Measurements from ENCODE around the gene HDAC4.
A peak's percentile ranks its signal among the peaks of the same experiment; 100 is the strongest.

The HDAC4 gene

DNA sequence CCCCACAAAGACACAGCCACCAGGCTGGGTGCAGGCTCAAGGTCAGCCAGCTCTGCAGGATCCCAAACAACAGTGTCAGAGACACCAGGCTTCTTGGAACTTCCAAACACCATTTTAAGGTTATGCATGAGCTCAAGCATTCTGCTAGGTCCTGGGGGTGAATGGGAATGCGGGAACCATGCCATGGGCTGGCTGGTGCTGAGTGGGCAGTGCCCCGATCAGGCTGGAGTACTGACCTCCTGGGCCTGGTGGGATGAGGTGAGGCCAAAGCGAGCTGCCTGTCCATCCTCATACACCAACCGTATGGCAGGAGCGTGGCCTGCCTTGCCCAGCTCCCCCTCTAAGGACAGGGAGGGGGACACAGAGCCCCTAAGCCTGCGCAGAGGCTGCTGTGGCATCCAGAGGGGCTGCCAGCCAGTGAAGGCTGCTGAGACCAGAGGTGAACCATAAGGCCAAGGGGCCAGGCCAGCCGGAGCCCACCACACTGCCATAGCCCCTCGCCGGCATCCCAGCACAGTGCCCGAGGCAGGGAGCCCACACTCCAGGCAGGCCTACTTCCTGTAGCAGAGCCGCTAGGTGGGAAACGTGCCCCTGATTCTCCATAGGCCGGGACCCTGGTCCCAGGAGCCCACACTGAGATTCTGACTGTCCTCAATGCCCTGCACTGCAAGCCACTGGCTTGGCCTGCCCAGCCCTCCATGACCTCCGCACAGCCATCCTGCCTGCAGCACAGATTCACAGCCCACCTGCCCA lies 135.0 kb downstream of the HDAC4 start:
- DNase-seq (ENCODE audit: low spot score): no peak
- TF ChIP-seq, protein P1, sequence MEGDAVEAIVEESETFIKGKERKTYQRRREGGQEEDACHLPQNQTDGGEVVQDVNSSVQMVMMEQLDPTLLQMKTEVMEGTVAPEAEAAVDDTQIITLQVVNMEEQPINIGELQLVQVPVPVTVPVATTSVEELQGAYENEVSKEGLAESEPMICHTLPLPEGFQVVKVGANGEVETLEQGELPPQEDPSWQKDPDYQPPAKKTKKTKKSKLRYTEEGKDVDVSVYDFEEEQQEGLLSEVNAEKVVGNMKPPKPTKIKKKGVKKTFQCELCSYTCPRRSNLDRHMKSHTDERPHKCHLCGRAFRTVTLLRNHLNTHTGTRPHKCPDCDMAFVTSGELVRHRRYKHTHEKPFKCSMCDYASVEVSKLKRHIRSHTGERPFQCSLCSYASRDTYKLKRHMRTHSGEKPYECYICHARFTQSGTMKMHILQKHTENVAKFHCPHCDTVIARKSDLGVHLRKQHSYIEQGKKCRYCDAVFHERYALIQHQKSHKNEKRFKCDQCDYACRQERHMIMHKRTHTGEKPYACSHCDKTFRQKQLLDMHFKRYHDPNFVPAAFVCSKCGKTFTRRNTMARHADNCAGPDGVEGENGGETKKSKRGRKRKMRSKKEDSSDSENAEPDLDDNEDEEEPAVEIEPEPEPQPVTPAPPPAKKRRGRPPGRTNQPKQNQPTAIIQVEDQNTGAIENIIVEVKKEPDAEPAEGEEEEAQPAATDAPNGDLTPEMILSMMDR (IDR thresholded peaks at IDR 0.05; ENCODE audit: borderline replicate concordance, control extremely low read depth, extremely low read depth, insufficient read depth, missing control alignments): no peak
- in situ Hi-C loops (cut with MboI; ENCODE audit: low sequenced_read_pairs, unreplicated experiment): no loop called here

DNA sequence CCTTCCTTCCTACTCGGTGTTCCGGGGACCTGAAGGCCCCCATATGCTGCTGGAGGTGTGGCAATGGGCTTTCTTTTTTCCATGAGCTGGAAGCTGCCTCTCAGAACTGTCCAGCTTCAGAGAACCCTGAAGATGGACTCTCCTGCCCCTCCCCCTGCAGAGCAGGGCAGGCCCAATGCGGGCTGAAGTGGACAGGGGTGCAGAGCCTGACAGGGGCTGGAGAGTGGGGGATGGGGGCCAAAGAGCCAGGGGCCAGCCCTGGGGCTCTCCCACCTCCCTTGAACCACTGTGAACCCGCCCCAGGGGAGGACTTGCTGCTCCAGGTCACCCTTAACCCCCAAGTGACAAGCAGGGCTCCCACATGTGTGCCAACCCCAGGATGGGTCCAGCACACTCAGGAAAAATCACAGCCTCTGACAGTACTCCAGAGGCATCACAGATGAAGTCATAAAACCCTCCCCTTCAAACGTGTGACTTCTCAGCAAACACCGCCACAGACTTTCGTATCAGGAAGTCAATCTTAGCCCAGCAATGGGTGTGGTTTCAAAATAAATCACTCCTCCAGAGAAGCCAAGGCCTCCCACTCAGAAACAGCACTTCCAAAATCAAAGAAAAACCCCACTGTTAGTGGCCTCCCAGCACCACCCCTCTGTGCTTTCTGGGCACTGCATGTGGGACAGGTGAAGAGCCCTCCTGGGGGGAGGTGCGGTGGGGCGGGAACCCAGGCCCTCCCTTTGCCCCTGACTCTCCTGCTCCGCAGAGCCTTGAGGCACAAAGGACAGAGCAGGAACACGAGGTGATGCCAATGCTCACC lies 135.8 kb downstream of the HDAC4 start:
- TF ChIP-seq, protein P1 (IDR thresholded peaks at IDR 0.05; ENCODE audit: borderline replicate concordance, control extremely low read depth, extremely low read depth, insufficient read depth, missing control alignments): peak; percentile 21
- in situ Hi-C loops (cut with MboI; ENCODE audit: low sequenced_read_pairs, unreplicated experiment): no loop called here
- peak; percentile 83 for DNase-seq (ENCODE audit: low spot score)

DNA sequence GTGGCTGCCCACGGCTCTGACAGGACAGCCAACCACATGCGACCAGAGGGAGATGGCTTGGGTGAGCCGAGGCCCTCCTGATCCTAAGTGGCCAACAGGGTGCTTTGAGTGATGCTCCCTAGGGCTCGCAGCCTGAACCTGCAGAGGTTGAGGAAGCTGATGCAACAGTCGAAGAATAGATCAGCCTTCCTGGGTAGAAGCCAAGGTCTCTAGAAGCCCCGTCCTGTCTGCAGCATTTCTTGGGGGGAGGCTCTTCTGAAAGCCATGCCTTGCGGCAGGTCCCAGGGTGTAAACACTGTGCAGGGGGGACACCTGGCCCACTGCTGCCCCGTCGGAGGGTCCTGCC lies 136.4 kb downstream of the HDAC4 start:
- TF ChIP-seq, protein P1 (IDR thresholded peaks at IDR 0.05; ENCODE audit: borderline replicate concordance, control extremely low read depth, extremely low read depth, insufficient read depth, missing control alignments): no peak
- DNase-seq (ENCODE audit: low spot score): no peak
- in situ Hi-C loops (cut with MboI; ENCODE audit: low sequenced_read_pairs, unreplicated experiment): no loop called here

DNA sequence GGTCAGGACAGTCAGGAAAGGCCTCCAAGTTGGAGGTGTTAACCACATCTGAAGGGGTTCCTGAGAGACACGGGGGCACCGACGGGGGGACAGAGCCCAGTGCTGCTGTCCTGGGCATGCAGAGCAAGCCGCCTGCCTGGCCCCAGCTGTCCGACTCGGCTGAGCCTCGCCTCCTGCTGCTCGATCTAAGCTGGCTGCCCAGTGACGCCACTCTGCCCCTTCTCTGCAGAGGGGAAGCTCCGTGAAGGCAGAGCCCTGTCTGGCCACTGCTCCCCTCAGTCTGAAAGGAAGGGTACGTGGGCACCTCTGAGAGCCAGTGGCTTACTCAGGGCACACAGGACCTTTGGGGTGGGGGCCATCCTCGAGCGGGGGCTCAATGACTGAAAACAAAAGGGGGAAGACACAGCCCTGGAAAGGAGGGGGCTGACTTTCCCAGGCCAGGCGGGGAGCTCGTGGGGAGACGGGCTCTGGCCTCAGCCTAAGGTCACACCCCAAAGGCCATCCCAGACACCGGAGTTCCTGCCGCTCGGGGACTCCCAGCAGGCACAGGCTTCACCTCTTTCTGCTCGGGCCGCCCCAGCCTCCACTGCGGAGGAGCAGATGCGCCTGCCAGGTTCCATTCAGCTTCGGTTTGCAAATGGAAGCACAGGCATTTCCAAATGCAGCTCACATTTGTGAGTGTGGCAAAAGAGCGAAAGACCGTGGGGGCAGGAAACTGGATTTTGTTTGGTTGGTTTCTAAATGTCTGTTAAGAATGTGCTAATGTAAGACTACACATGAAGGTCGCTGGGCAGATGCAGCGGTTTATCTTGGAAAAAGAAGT lies 136.9 kb downstream of the HDAC4 start:
- no peak for DNase-seq (ENCODE audit: low spot score)
- in situ Hi-C loops (cut with MboI; ENCODE audit: low sequenced_read_pairs, unreplicated experiment): no loop called here
- TF ChIP-seq, protein P1 (IDR thresholded peaks at IDR 0.05; ENCODE audit: borderline replicate concordance, control extremely low read depth, extremely low read depth, insufficient read depth, missing control alignments): no peak

DNA sequence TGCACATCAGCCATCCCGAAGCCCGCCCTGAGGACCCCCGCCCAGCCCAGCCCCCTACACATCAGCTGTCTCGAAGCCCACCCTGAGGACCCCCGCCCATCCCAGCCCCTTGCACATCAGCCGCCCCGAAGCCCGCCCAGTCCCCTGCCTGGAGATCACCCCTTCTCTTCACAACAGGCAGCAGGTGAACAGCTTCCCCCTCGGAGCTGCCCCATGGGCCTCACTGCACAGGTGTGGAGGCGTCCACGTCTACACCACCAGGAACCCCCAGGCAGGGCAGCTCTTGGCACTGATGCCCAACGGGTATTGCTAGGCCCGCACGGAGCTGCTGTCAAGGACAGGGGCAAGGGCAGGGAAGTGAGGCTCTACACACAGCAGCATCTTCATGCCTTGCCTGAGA lies 137.6 kb downstream of the HDAC4 start:
- TF ChIP-seq, protein P1 (IDR thresholded peaks at IDR 0.05; ENCODE audit: borderline replicate concordance, control extremely low read depth, extremely low read depth, insufficient read depth, missing control alignments): no peak
- in situ Hi-C loops (cut with MboI; ENCODE audit: low sequenced_read_pairs, unreplicated experiment): no loop called here
- no peak for DNase-seq (ENCODE audit: low spot score)

DNA sequence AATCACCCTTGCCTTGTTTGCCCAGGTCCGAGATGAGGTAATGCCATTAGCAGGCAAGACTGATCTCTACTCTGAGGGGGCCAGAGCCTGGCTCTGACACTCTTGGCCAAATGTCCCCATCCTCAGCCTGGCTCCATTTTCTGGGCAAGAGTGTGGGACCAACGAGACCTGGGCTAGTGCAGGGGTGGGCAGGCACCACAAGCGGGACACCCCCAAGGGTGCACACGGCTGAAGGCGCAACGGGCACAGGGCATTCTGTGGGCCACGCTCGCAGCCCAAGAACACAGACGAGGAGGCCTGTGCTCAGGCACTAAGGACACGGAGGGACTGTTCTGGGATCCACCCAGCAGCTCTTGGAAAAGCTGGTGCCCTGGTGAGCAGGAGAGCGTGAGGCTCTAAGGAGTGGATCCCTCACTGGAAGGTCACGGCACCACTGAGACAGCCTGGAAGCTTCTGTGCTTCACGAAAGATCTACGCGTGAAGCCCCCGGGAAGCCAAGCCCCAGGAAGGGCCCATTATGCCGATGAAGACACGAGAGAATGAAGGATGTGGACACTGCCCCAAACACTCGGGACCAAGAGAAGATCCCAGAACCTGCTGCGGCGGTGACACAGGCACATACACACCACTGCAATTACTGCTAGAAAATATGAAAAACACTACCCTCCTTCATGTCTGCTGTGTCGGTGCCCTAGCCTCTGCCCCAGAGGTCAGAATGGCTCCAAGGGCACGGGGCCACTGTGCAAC lies 138.2 kb downstream of the HDAC4 start:
- in situ Hi-C loops (cut with MboI; ENCODE audit: low sequenced_read_pairs, unreplicated experiment): no loop called here
- no peak for DNase-seq (ENCODE audit: low spot score)
- TF ChIP-seq, protein P1 (IDR thresholded peaks at IDR 0.05; ENCODE audit: borderline replicate concordance, control extremely low read depth, extremely low read depth, insufficient read depth, missing control alignments): no peak

All from GM13976 (cell line).